A673 (cell line): ENCODE results near the gene NGEF.

Experiments used
- CTCF ChIP-seq: fragments of 300-800, 200-600 bp; sonication (generic); conservative IDR thresholded peaks from 2 replicates; pipeline ENCODE4 v1.5.1; 2017; ENCODE audit warnings: low read depth, mild to moderate bottlenecking, antibody characterized with exemption, low read length, moderate library complexity, mixed read lengths
- EZH2 ChIP-seq: fragments of 200-600 bp; sonication (generic); IDR thresholded peaks from 2 replicates; pipeline ENCODE4 v1.6.1; 2017; ENCODE audit warnings: borderline replicate concordance, low read depth, mild to moderate bottlenecking, mixed read lengths, antibody characterized with exemption, low read length; ENCODE audit not compliant: poor library complexity, severe bottlenecking

DNA sequence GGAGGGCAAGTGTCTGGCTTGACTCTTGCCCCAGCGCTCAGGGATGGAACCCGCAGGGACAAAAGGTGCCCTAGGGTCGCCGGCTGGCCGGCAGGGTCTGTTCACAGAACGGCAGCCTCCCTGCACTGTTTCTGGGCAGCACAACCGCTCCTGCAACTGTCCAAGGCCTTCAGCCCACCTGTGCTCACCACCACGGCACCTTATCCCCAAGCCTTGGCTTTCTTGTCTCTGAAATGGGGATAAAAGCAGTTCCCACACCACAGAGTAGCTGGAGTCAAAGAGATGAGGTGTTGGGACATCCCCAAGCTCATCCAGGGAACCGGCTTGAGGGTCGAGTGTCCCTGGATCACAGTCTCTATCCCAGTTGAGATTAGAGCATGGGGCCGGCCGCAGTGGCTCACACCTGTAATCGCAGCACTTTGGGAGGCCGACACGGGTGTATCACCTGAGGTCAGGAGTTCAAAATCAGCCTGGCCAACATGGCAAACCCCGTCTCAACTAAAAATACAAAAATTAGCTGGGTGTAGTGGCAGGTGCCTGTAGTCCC lies 138.3 kb downstream of the NGEF start:
- TF ChIP-seq CTCF = no peak
- TF ChIP-seq EZH2 = no peak
